Gastroesophageal sphincter (tissue), 3 donors: ENCODE measurements around the gene MSANTD2.

Experiments
- CTCF ChIP-seq, 4 experiments: fragments of 200-600 bp in 2 of 4; fragments of 450-650 bp in 2 of 4; sonication (generic) in 1 of 4; IDR thresholded peaks; one replicate each; pipeline ENCODE4 v1.5.1; 2017 to 2019; ENCODE audit warnings: antibody characterized with exemption in 4 of 4, mild to moderate bottlenecking in 2 of 4, moderate library complexity in 2 of 4
- POLR2A ChIP-seq, 2 donors: fragments of 450-650 bp; IDR thresholded peaks; one replicate each; pipeline ENCODE4 v1.6.1; 2017; ENCODE audit warnings: antibody characterized with exemption in 2 of 2, mild to moderate bottlenecking in 2 of 2, moderate library complexity in 1 of 2
- POLR2AphosphoS5 ChIP-seq: sonication (generic); formaldehyde crosslinking; IDR thresholded peaks from one replicate; pipeline ENCODE4 v1.6.1; 2017; ENCODE audit warnings: antibody characterized with exemption

GRCh38 chr11:124732230-124732629 is 68.0 kb downstream of the MSANTD2 start:
- no peak for TF ChIP-seq POLR2A (IDR thresholded peaks at IDR 0.05)
- no peak for TF ChIP-seq CTCF (IDR thresholded peaks at IDR 0.05)
- TF ChIP-seq POLR2AphosphoS5: no peak
